Stimulated activated CD4-positive, alpha-beta T cell treated with anti-CD3 and anti-CD28 coated beads, Interleukin-4, amount 100 ng/mL, for 4 hours (primary cell): ENCODE data around the gene IQCM.
"Not testable (repeated sequence)": the region's sequence is repeated elsewhere in the genome, so short reads cannot be mapped to it uniquely, and the experiment has no call there.

ENCODE experiments used
- DNase-seq, 2 experiments: peaks; one replicate each; pipeline ENCODE4 v3.0.0-alpha.2; 2020

Gene IQCM

GRCh38 chr4:149555146-149555545 is 260.5 kb downstream of the IQCM start:
- DNase-seq = no peak

- DNase-seq = no peak
Measured at GRCh38 chr4:149553959-149554520, 261.6 kb downstream of the IQCM start.

- DNase-seq = no peak
Measured at GRCh38 chr4:149552601-149553000, 263.0 kb downstream of the IQCM start.

GRCh38 chr4:149549911-149550310 is 265.7 kb downstream of the IQCM start:
- no peak for DNase-seq

- no peak for DNase-seq
Measured at GRCh38 chr4:149534779-149535178, 280.9 kb downstream of the IQCM start.

- no peak for DNase-seq
Measured at GRCh38 chr4:149531861-149532260, 283.8 kb downstream of the IQCM start.

- DNase-seq = no peak
Measured at GRCh38 chr4:149523039-149523438, 292.6 kb downstream of the IQCM start.

GRCh38 chr4:149521611-149522425 is 293.8 kb downstream of the IQCM start:
- no peak for DNase-seq

- no peak for DNase-seq
Measured at GRCh38 chr4:149518471-149518870, 297.2 kb downstream of the IQCM start.

GRCh38 chr4:149513081-149513480 is 302.6 kb downstream of the IQCM start:
- DNase-seq = no peak

GRCh38 chr4:149512501-149512900 is 303.1 kb downstream of the IQCM start:
- DNase-seq = no peak

- no peak for DNase-seq
Measured at GRCh38 chr4:149511558-149512298, 303.9 kb downstream of the IQCM start.

- not testable (repeated sequence) for DNase-seq
Measured at GRCh38 chr4:149507309-149507708, 308.3 kb downstream of the IQCM start.

GRCh38 chr4:149500806-149501205 is 314.8 kb downstream of the IQCM start:
- DNase-seq = no peak

- DNase-seq = no peak
Measured at GRCh38 chr4:149499726-149500125, 315.9 kb downstream of the IQCM start.

GRCh38 chr4:149498246-149498645 is 317.4 kb downstream of the IQCM start:
- no peak for DNase-seq

- no peak for DNase-seq
Measured at GRCh38 chr4:149493492-149493891, 322.2 kb downstream of the IQCM start.

- DNase-seq = no peak
Measured at GRCh38 chr4:149489321-149489720, 326.3 kb downstream of the IQCM start.

GRCh38 chr4:149486861-149487260 is 328.8 kb downstream of the IQCM start:
- DNase-seq = no peak

- not testable (repeated sequence) for DNase-seq
Measured at GRCh38 chr4:149468669-149469068, 347.0 kb downstream of the IQCM start.

- DNase-seq = no peak
Measured at GRCh38 chr4:149466446-149466845, 349.2 kb downstream of the IQCM start.

- DNase-seq = no peak
Measured at GRCh38 chr4:149465955-149466354, 349.7 kb downstream of the IQCM start.

GRCh38 chr4:149443537-149443936 is 372.1 kb downstream of the IQCM start:
- DNase-seq = no peak

GRCh38 chr4:149441338-149441737 is 374.3 kb downstream of the IQCM start:
- no peak for DNase-seq
